K562 (cell line): Measurements from ENCODE around the gene WNT7B. TPM values are rescaled to one million over a fixed set of nuclear protein-coding genes. Genes with fewer than 3 reads are reported as not detected.

Experiments
- ATAC-seq: fragments of 200-7000 bp; cut with Tn5 transposase; 3 replicates; pipeline ENCODE4 v1.9.1; 2020; ENCODE audit warnings: moderate library complexity
- BruUV-seq: library from RNA; stranded (reverse); fragments of 400-500 nt; replicated peaks from 2 replicates; lab custom pipeline; 2021; lab: Mats Ljungman, UMichigan
- CTCF ChIA-PET: fragments of 300-600 bp; formaldehyde crosslinking; extraction: SDS; loops from one replicate; lab custom pipeline; 2021; ENCODE audit warnings: low intra/inter-chr PET ratio; lab: Yijun Ruan, JAX
- POLR2A ChIA-PET: fragments of 300-600, 350-650 bp; sonication (Branson Sonifier 250); formaldehyde crosslinking; extraction: SDS; loops from one replicate; lab custom pipeline; 2021; ENCODE audit warnings: antibody characterized with exemption, inconsistent platforms; lab: Yijun Ruan, JAX
- DNase-seq, 4 experiments: peaks; one replicate each; pipeline versions ENCODE4 v3.0.0 to v3.0.0-alpha.2; 2011 to 2018; ENCODE audit warnings: low spot score in 3 of 4, mixed read lengths in 3 of 4; ENCODE audit errors: extremely low read depth in 1 of 4
- FAIRE-seq: peaks from 2 replicates; lab custom pipeline; 2011; peaks lifted over from hg19 to GRCh38; lab: Jason Lieb, UNC
- H2AFZ ChIP-seq: 2 replicates; pipeline ENCODE4 v1.6.0; 2011; ENCODE audit warnings: low read depth, low read length, control low read depth, inconsistent platforms
- H3K27ac ChIP-seq: fragments of 200-600 bp; 3 replicates; pipeline ENCODE4 v1.8.0; 2011; ENCODE audit warnings: low read depth, mild to moderate bottlenecking, control low read depth, inconsistent platforms, low read length, moderate library complexity, mixed read lengths; ENCODE audit errors: extremely low read depth
- H3K27me3 ChIP-seq, 2 experiments: fragments of 300-600 bp in 1 of 2; 2 replicates in 1 of 2; 3 replicates in 1 of 2; pipeline versions ENCODE4 v1.6.0 to v1.8.0; 2011; ENCODE audit warnings: inconsistent platforms in 2 of 2, low read length in 2 of 2, mild to moderate bottlenecking in 1 of 2, mixed read lengths in 1 of 2, moderate library complexity in 1 of 2; ENCODE audit not compliant: control insufficient read depth in 2 of 2, insufficient read depth in 2 of 2
- H3K36me3 ChIP-seq: fragments of 300-600 bp; 3 replicates; pipeline ENCODE4 v1.8.0; 2011; ENCODE audit warnings: mild to moderate bottlenecking, low read length, inconsistent platforms; ENCODE audit not compliant: control insufficient read depth, insufficient read depth
- H3K4me1 ChIP-seq, 2 experiments: fragments of 200-600 bp in 1 of 2; replicated peaks in 1 of 2; 2 replicates in 1 of 2; 3 replicates in 1 of 2; pipeline versions ENCODE4 v1.5.1 to v1.8.0; 2011; ENCODE audit warnings: inconsistent platforms in 2 of 2, low read length in 2 of 2, mild to moderate bottlenecking in 1 of 2, mixed read lengths in 1 of 2, moderate library complexity in 1 of 2; ENCODE audit not compliant: control insufficient read depth in 2 of 2, insufficient read depth in 2 of 2
- H3K4me2 ChIP-seq: 2 replicates; pipeline ENCODE4 v1.6.1; 2011; ENCODE audit warnings: low read length, control low read depth, inconsistent platforms, mixed read lengths; ENCODE audit not compliant: insufficient read depth
- H3K4me3 ChIP-seq: fragments of 200-600 bp; sonication (generic), shearing (Covaris generic); 2 replicates; pipeline ENCODE4 v1.5.1; 2016; ENCODE audit warnings: control low read depth, inconsistent platforms
- H3K79me2 ChIP-seq: fragments of 200-600 bp; 3 replicates; pipeline ENCODE4 v1.8.0; 2011; ENCODE audit warnings: low read length, inconsistent platforms; ENCODE audit not compliant: control insufficient read depth, insufficient read depth
- H3K9ac ChIP-seq, 2 experiments: 2 replicates each; pipeline versions ENCODE4 v1.6.0 to v1.6.1; 2011; ENCODE audit warnings: low read depth in 2 of 2, low read length in 2 of 2, control low read depth in 1 of 2, inconsistent platforms in 1 of 2, mild to moderate bottlenecking in 1 of 2, mixed read lengths in 1 of 2; ENCODE audit not compliant: insufficient read depth in 1 of 2
- H3K9me1 ChIP-seq: one replicate; pipeline ENCODE4 v1.6.0; 2011; ENCODE audit warnings: inconsistent platforms, mild to moderate bottlenecking, low read length, moderate library complexity; ENCODE audit not compliant: control insufficient read depth, insufficient read depth
- H3K9me3 ChIP-seq: replicated peaks from 2 replicates; pipeline ENCODE4 v1.5.1; 2011; ENCODE audit warnings: low read depth, low read length, inconsistent platforms; ENCODE audit not compliant: control insufficient read depth, insufficient read depth
- H4K20me1 ChIP-seq: replicated peaks from 2 replicates; pipeline ENCODE4 v1.6.1; 2011; ENCODE audit warnings: low read length, inconsistent platforms, mixed read lengths; ENCODE audit not compliant: control insufficient read depth, insufficient read depth
- MEIS2 ChIP-seq: fragments of 450-650 bp; IDR thresholded peaks from 2 replicates; pipeline ENCODE4 v1.6.1; 2014; ENCODE audit warnings: mild to moderate bottlenecking; ENCODE audit not compliant: partially characterized antibody
- ZNF778 ChIP-seq: fragments of 450-650 bp; formaldehyde crosslinking; IDR thresholded peaks from 2 replicates; pipeline ENCODE4 v1.4.0; 2020; ENCODE audit warnings: mild to moderate bottlenecking, moderate library complexity
- WGBS: fragments of 100-300 bp; shearing (Covaris generic); methylation state at CpG from one replicate; pipeline ENCODE4 v1.1.6; 2016; ENCODE audit warnings: low coverage, mixed read lengths; ENCODE audit not compliant: insufficient coverage; ENCODE audit errors: missing lambda C conversion rate; 5-methylcytosine and 5-hydroxymethylcytosine counted together
- in situ Hi-C: fragments of 300-500 bp; cut with MboI; formaldehyde crosslinking; loops from 4 replicates; pipeline ENCODE4 v1.15.0; 2018; ENCODE audit warnings: inconsistent platforms, mixed read lengths
- intact Hi-C: fragments of 100-400 bp; cut with micrococcal nuclease; formaldehyde crosslinking; loops from 2 replicates; pipeline ENCODE4 v1.14.2; 2022
- polyA plus RNA-seq, 8 experiments: library from polyadenylated mRNA; depleted of rRNA in 4 of 8; stranded (reverse) in 5 of 8; unstranded in 3 of 8; fragments of >200 nt; fragmentation: Nextera tagmentation in 2 of 8; fragmentation: Illumina TruSeq in 1 of 8; extraction: Ambion mirVana in 2 of 8; extraction: Trizol in 1 of 8; gene quantifications; 2 replicates each; pipeline versions ENCODE4 v1.2.1 to v1.2.3, GENCODE V29; 2011 to 2014; ENCODE audit warnings: inconsistent platforms in 1 of 8, missing spikeins in 1 of 8
- total RNA-seq, 7 experiments: library from RNA; depleted of rRNA in 6 of 7; stranded (reverse); fragments of >200 nt in 6 of 7; fragmentation: Illumina TruSeq in 2 of 7; extraction: Trizol in 2 of 7; gene quantifications; 2 replicates each; pipeline versions ENCODE4 v1.2.1 to v1.2.3, GENCODE V29; 2011 to 2021; ENCODE audit warnings: low replicate concordance in 1 of 7
- TF ChIP-seq, protein P1 (sequence below): fragments of 250-450 bp; sonication (Bioruptor Pico); IDR thresholded peaks from 2 replicates; pipeline ENCODE4 v1.5.0; 2022; ENCODE audit warnings: mild to moderate bottlenecking
- TF ChIP-seq, protein P2 (sequence below): fragments of 200-800 bp; sonication (Bioruptor generic); IDR thresholded peaks from 2 replicates; pipeline ENCODE4 v1.6.1; 2016; ENCODE audit warnings: missing genetic modification characterization, missing compliant biosample characterization

WNT7B gene
- total and polyA plus RNA-seq, 9 of the 15 experiments (the other 6 are each of a cell fraction or from before 2014, with no cell fraction given), result not detected

DNA sequence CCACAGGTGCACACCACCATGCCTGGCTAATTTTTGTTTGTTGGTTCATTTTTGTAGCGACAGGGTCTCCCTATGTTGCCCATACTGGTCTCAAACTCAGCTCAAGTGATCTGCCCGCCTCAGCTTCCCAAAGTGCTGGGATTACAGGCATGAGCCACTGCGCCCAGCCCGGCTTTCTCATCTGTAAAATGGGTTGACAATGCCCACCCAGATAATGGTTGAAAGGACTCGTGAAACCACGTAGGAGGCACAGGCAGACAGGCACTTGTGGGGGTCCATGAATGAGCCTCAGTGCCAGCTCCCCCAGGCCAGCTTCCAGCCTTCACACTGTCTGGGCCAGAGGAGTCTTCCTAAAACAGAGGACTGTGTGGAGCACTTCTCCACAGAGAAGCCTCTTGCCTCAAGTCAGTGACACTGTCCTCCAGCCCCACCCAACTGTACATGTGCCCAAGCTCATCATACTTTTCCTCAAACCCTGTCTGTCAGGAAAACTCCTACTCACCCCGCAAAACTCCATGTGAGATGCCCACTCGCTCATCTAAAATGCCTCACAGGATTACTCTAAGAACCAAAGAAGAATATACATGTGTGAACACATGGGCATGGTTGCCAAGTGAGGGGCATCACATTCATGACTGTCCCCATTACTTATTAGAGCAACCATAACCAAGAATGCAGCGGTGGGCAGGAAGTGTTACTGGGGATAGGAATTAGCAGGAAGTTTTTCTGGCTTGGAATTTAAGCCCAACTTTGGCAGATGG is 32.1 kb upstream of the WNT7B start:
- Histone ChIP-seq H2AFZ (no peak overlapping the region), H3K27ac (no peak overlapping the region), H3K79me2 (no peaks in the 10 kb centered on the region), H3K27me3 (no peaks in the 10 kb centered on the region), H3K36me3 (no peaks in the 10 kb centered on the region), H3K9me3 (no peaks in the 10 kb centered on the region), H4K20me1 (no peaks in the 10 kb centered on the region), H3K4me2 (no peak overlapping the region), H3K9me1 (no peaks in the 10 kb centered on the region), H3K4me3 (no peak overlapping the region), H3K9ac (no peak overlapping the region), H3K4me1 (peaks cover 5 to 55% of the 10 kb centered on the region in 2 experiments; a peak in 3 of 5 replicates)
- no peak for ATAC-seq
- ChIA-PET CTCF (interaction anchor here (5.4 kb wide), 1 partner anchor 107 kb away, joined by 57 read pairs; no protein-coding TSS in a partner anchor), POLR2A (interaction anchor here (0.7 to 0.8 kb wide), 2 partner anchors 76 to 138 kb away, joined by 3 read pairs; no protein-coding TSS in a partner anchor)
- FAIRE-seq, result no peak
- no TSS peak for BruUV-seq
- intact Hi-C loops, result no loop called here
- 28% methylated on average over 9 of the region's 9 CpGs for WGBS
- no peak for DNase-seq
- TF ChIP-seq MEIS2 (no peak), ZNF778 (CRISPR knock-in tag) (no peak)
- TF ChIP-seq, protein P1, sequence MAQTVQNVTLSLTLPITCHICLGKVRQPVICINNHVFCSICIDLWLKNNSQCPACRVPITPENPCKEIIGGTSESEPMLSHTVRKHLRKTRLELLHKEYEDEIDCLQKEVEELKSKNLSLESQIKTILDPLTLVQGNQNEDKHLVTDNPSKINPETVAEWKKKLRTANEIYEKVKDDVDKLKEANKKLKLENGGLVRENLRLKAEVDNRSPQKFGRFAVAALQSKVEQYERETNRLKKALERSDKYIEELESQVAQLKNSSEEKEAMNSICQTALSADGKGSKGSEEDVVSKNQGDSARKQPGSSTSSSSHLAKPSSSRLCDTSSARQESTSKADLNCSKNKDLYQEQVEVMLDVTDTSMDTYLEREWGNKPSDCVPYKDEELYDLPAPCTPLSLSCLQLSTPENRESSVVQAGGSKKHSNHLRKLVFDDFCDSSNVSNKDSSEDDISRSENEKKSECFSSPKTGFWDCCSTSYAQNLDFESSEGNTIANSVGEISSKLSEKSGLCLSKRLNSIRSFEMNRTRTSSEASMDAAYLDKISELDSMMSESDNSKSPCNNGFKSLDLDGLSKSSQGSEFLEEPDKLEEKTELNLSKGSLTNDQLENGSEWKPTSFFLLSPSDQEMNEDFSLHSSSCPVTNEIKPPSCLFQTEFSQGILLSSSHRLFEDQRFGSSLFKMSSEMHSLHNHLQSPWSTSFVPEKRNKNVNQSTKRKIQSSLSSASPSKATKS, result no peak
- TF ChIP-seq, protein P2, sequence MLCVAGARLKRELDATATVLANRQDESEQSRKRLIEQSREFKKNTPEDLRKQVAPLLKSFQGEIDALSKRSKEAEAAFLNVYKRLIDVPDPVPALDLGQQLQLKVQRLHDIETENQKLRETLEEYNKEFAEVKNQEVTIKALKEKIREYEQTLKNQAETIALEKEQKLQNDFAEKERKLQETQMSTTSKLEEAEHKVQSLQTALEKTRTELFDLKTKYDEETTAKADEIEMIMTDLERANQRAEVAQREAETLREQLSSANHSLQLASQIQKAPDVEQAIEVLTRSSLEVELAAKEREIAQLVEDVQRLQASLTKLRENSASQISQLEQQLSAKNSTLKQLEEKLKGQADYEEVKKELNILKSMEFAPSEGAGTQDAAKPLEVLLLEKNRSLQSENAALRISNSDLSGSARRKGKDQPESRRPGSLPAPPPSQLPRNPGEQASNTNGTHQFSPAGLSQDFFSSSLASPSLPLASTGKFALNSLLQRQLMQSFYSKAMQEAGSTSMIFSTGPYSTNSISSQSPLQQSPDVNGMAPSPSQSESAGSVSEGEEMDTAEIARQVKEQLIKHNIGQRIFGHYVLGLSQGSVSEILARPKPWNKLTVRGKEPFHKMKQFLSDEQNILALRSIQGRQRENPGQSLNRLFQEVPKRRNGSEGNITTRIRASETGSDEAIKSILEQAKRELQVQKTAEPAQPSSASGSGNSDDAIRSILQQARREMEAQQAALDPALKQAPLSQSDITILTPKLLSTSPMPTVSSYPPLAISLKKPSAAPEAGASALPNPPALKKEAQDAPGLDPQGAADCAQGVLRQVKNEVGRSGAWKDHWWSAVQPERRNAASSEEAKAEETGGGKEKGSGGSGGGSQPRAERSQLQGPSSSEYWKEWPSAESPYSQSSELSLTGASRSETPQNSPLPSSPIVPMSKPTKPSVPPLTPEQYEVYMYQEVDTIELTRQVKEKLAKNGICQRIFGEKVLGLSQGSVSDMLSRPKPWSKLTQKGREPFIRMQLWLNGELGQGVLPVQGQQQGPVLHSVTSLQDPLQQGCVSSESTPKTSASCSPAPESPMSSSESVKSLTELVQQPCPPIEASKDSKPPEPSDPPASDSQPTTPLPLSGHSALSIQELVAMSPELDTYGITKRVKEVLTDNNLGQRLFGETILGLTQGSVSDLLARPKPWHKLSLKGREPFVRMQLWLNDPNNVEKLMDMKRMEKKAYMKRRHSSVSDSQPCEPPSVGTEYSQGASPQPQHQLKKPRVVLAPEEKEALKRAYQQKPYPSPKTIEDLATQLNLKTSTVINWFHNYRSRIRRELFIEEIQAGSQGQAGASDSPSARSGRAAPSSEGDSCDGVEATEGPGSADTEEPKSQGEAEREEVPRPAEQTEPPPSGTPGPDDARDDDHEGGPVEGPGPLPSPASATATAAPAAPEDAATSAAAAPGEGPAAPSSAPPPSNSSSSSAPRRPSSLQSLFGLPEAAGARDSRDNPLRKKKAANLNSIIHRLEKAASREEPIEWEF (CRISPR knock-in tag), result no peak
- TF ChIP-seq, all 486 proteins: peak for 0
- in situ Hi-C loops, result loop anchor here (5.0 to 25.0 kb wide), 2 partner anchors 108 to 303 kb away; no protein-coding TSS in a partner anchor
